HepG2 (cell line): Measurements from ENCODE around the gene KIF19. TPM values are rescaled to one million over a fixed set of nuclear protein-coding genes. Genes with fewer than 3 reads are reported as not detected.

ENCODE experiments used
- ATAC-seq: fragments of 200-7000 bp; cut with Tn5 transposase; 3 replicates; pipeline ENCODE4 v1.9.1; 2020; ENCODE audit warnings: mild to moderate bottlenecking, moderate library complexity
- BruUV-seq: library from RNA; stranded (reverse); fragments of 400-500 nt; replicated peaks from 2 replicates; lab custom pipeline; 2021; lab: Mats Ljungman, UMichigan
- CTCF ChIA-PET: fragments of 300-600 bp; formaldehyde crosslinking; extraction: SDS; loops from one replicate; lab custom pipeline; 2021; ENCODE audit warnings: low total read pairs, inconsistent platforms, low intra/inter-chr PET ratio; lab: Yijun Ruan, JAX
- POLR2A ChIA-PET: fragments of 350-600 bp; sonication (Branson Sonifier 250); formaldehyde crosslinking; loops from one replicate; lab custom pipeline; 2020; ENCODE audit warnings: antibody characterized with exemption, inconsistent platforms; lab: Yijun Ruan, JAX
- DNase-seq: peaks from one replicate; pipeline ENCODE4 v3.0.0-alpha.2; 2015; ENCODE audit warnings: low spot score
- FAIRE-seq: peaks from 3 replicates; lab custom pipeline; 2011; peaks lifted over from hg19 to GRCh38; lab: Jason Lieb, UNC
- H2AFZ ChIP-seq: one replicate; pipeline ENCODE4 v1.6.1; 2011; ENCODE audit warnings: low read length, inconsistent platforms
- H3K27ac ChIP-seq: fragments of 300-600 bp; 3 replicates; pipeline ENCODE4 v1.8.0; 2011; ENCODE audit warnings: mixed run types, mild to moderate bottlenecking, mixed read lengths, low read length, inconsistent platforms; ENCODE audit not compliant: insufficient read depth; ENCODE audit errors: extremely low read length
- H3K27me3 ChIP-seq, 2 experiments: fragments of 200-600 bp in 1 of 2; 2 replicates in 1 of 2; 3 replicates in 1 of 2; pipeline versions ENCODE4 v1.6.0 to v1.8.0; 2011; ENCODE audit warnings: low read length in 2 of 2, mild to moderate bottlenecking in 2 of 2, moderate library complexity in 2 of 2, inconsistent platforms in 1 of 2; ENCODE audit not compliant: insufficient read depth in 2 of 2, control insufficient read depth in 1 of 2
- H3K36me3 ChIP-seq, 2 experiments: fragments of 200-600 bp in 1 of 2; replicated peaks in 1 of 2; 2 replicates in 1 of 2; 3 replicates in 1 of 2; pipeline versions ENCODE4 v1.5.1 to v1.8.0; 2011; ENCODE audit warnings: low read length in 2 of 2, inconsistent platforms in 1 of 2; ENCODE audit not compliant: insufficient read depth in 2 of 2, control insufficient read depth in 1 of 2
- H3K4me1 ChIP-seq: 2 replicates; pipeline ENCODE4 v1.5.1; 2012; ENCODE audit warnings: low read length, inconsistent platforms; ENCODE audit not compliant: insufficient read depth
- H3K4me2 ChIP-seq: 2 replicates; pipeline ENCODE4 v1.6.0; 2011; ENCODE audit warnings: low read depth, low read length, inconsistent platforms
- H3K4me3 ChIP-seq, 3 experiments: fragments of 200-600 bp in 1 of 3; sonication (generic), shearing (Covaris generic) in 1 of 3; replicated peaks in 1 of 3; 2 replicates each; pipeline ENCODE4 v1.5.1; 2011 to 2016; ENCODE audit warnings: low read length in 3 of 3, inconsistent platforms in 2 of 3, low read depth in 2 of 3, mild to moderate bottlenecking in 2 of 3, control low read depth in 1 of 3, mixed read lengths in 1 of 3; ENCODE audit not compliant: insufficient read depth in 1 of 3
- H3K79me2 ChIP-seq: one replicate; pipeline ENCODE4 v1.6.1; 2011; ENCODE audit warnings: low read length, inconsistent platforms; ENCODE audit not compliant: insufficient read depth
- H3K9ac ChIP-seq: 2 replicates; pipeline ENCODE4 v1.6.0; 2011; ENCODE audit warnings: mild to moderate bottlenecking, low read depth, low read length, inconsistent platforms; ENCODE audit not compliant: insufficient read depth
- H3K9me3 ChIP-seq: 2 replicates; pipeline ENCODE4 v1.5.1; 2012; ENCODE audit warnings: mild to moderate bottlenecking, low read length
- H4K20me1 ChIP-seq: 2 replicates; pipeline ENCODE4 v1.6.0; 2011; ENCODE audit warnings: inconsistent platforms, mild to moderate bottlenecking, low read length, moderate library complexity; ENCODE audit not compliant: insufficient read depth
- ATF2 ChIP-seq: sonication (generic); formaldehyde crosslinking; IDR thresholded peaks from 2 replicates; pipeline ENCODE4 v1.4.0; 2020; ENCODE audit warnings: missing genetic modification reagents
- BHLHE40 ChIP-seq: IDR thresholded peaks from 2 replicates; pipeline ENCODE4 v1.6.1; 2011; ENCODE audit warnings: low read length, improper control_type of control experiment
- CHCHD3 ChIP-seq: sonication (generic); formaldehyde crosslinking; IDR thresholded peaks from 2 replicates; pipeline ENCODE4 v1.8.0; 2022; ENCODE audit warnings: mild to moderate bottlenecking, missing genetic modification reagents, moderate library complexity
- PCBP1 ChIP-seq: fragments of 200-400 bp; formaldehyde crosslinking; IDR thresholded peaks from 2 replicates; pipeline ENCODE4 v1.6.1; 2017; ENCODE audit warnings: mild to moderate bottlenecking, low read depth, low read length, borderline replicate concordance
- ZBTB38 ChIP-seq: sonication (generic); formaldehyde crosslinking; IDR thresholded peaks from 2 replicates; pipeline ENCODE4 v1.5.1; 2020; ENCODE audit warnings: mild to moderate bottlenecking, missing genetic modification reagents
- ZNF138 ChIP-seq: sonication (generic); formaldehyde crosslinking; IDR thresholded peaks from 2 replicates; pipeline ENCODE4 v1.5.0; 2020; ENCODE audit warnings: mild to moderate bottlenecking, low read depth, missing genetic modification reagents
- ZNF160 ChIP-seq: sonication (generic); formaldehyde crosslinking; IDR thresholded peaks from 2 replicates; pipeline ENCODE4 v1.8.0; 2022; ENCODE audit warnings: mild to moderate bottlenecking, inconsistent platforms, missing genetic modification reagents
- ZNF232 ChIP-seq: sonication (generic); formaldehyde crosslinking; IDR thresholded peaks from 2 replicates; pipeline ENCODE4 v1.4.0; 2020; ENCODE audit warnings: missing genetic modification reagents, borderline replicate concordance
- ZNF256 ChIP-seq: sonication (generic); formaldehyde crosslinking; conservative IDR thresholded peaks from 2 replicates; pipeline ENCODE4 v1.4.0; 2020; ENCODE audit warnings: missing genetic modification reagents
- ZNF354B ChIP-seq: sonication (generic); formaldehyde crosslinking; IDR thresholded peaks from 2 replicates; pipeline ENCODE4 v1.8.0; 2022; ENCODE audit warnings: mild to moderate bottlenecking, missing genetic modification reagents
- ZNF446 ChIP-seq: sonication (generic); formaldehyde crosslinking; IDR thresholded peaks from 2 replicates; pipeline ENCODE4 v1.5.0; 2020; ENCODE audit warnings: mild to moderate bottlenecking, missing genetic modification reagents
- ZNF503 ChIP-seq: sonication (generic); formaldehyde crosslinking; IDR thresholded peaks from 2 replicates; pipeline ENCODE4 v1.4.0; 2020; ENCODE audit warnings: missing genetic modification reagents
- WGBS: methylation state at CpG from one replicate; pipeline ENCODE4 v1.1.6; 2017; ENCODE audit warnings: low lambda C conversion rate; 5-methylcytosine and 5-hydroxymethylcytosine counted together
- in situ Hi-C: cut with HindIII; loops from 2 replicates; pipeline ENCODE4 v1.10.0; 2017; ENCODE audit warnings: low pct_unique_long_range_greater_than_20kb; ENCODE audit not compliant: extremely low pct_ligation_motif_present
- intact Hi-C: fragments of 100-400 bp; cut with micrococcal nuclease; formaldehyde crosslinking; loops from one replicate; pipeline ENCODE4 v1.10.0; 2022; ENCODE audit not compliant: unreplicated experiment
- polyA plus RNA-seq, 8 experiments: library from polyadenylated mRNA; depleted of rRNA in 3 of 8; stranded (reverse) in 7 of 8; unstranded in 1 of 8; fragments of >200 nt; fragmentation: Illumina TruSeq in 4 of 8; extraction: Trizol in 4 of 8; gene quantifications; 2 replicates each; pipeline versions ENCODE4 v1.2.1 to v1.2.3, GENCODE V29; 2011 to 2016; ENCODE audit warnings: low read depth in 4 of 8, missing spikeins in 1 of 8, mixed read lengths in 1 of 8; ENCODE audit not compliant: insufficient read depth in 1 of 8
- total RNA-seq, 5 experiments: library from RNA; depleted of rRNA; stranded (reverse); fragments of >200 nt; fragmentation: Illumina TruSeq; extraction: Trizol; gene quantifications; 2 replicates each; pipeline ENCODE4 v1.2.3, GENCODE V29; 2016; ENCODE audit warnings: low read depth in 1 of 5
- TF ChIP-seq, protein P1 (sequence below): sonication (generic); formaldehyde crosslinking; conservative IDR thresholded peaks from 2 replicates; pipeline ENCODE4 v1.8.0; 2022; ENCODE audit warnings: low read depth, missing genetic modification reagents

The KIF19 gene
- total and polyA plus RNA-seq, 2 of the 13 experiments (the other 11 are each of a cell fraction or from before 2014, with no cell fraction given) = not detected

DNA sequence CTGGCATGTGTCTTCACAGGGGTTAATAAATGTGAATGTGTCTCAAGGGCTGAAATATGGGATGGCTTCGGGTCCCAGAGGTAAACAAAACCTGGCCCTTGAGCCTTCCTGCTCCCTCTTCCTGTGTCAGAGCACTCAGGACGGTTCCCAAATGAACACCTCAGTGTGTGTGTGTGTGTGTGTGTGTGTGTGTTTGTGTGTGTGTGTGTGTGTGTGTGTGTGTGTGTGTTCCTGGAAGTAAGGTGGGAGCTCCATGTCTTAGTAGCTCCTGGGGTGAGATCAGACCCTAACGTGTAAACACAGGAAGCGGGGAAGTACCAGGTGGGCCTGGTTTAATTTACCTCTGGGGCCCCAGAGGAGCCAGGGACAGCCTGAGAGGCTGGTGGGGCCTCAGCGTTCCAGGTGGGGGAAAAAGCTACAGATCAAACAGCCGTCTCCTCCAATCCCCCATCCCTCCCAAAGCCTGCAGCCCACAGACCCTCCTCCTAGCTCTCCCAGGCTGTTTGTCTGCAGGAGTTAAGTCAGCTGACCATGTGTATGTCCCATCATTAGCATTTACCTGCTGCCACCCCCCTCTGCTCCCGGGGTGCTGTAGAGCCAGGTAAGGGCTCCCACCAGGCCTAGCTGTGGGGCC lies 6.1 kb downstream of the KIF19 start:
- WGBS = 13% methylated on average over 7 of the region's 7 CpGs
- no peaks in the 10 kb centered on the region for H3K36me3 ChIP-seq
- H3K9ac ChIP-seq = no peak overlapping the region
- no TSS peak for BruUV-seq
- H3K9me3 ChIP-seq = no peaks in the 10 kb centered on the region
- peaks cover 5 to 50% of the 10 kb centered on the region in 2 experiments for H3K27me3 ChIP-seq
- H3K4me2 ChIP-seq = no peak overlapping the region
- POLR2A ChIA-PET = no interaction called here
- H2AFZ ChIP-seq = no peak overlapping the region
- no peak for TF ChIP-seq CHCHD3 (CRISPR knock-in tag)
- TF ChIP-seq ZNF160 (CRISPR knock-in tag) = no peak
- TF ChIP-seq PCBP1 = no peak
- TF ChIP-seq ZBTB38 (CRISPR knock-in tag) = no peak
- no peak for TF ChIP-seq ZNF138 (CRISPR knock-in tag)
- TF ChIP-seq BHLHE40 = no peak
- TF ChIP-seq ATF2 (CRISPR knock-in tag) = no peak
- no peak for TF ChIP-seq ZNF232 (CRISPR knock-in tag)
- TF ChIP-seq ZNF354B (CRISPR knock-in tag) = no peak
- TF ChIP-seq, protein P1, sequence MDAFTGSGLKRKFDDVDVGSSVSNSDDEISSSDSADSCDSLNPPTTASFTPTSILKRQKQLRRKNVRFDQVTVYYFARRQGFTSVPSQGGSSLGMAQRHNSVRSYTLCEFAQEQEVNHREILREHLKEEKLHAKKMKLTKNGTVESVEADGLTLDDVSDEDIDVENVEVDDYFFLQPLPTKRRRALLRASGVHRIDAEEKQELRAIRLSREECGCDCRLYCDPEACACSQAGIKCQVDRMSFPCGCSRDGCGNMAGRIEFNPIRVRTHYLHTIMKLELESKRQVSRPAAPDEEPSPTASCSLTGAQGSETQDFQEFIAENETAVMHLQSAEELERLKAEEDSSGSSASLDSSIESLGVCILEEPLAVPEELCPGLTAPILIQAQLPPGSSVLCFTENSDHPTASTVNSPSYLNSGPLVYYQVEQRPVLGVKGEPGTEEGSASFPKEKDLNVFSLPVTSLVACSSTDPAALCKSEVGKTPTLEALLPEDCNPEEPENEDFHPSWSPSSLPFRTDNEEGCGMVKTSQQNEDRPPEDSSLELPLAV (CRISPR knock-in tag) = no peak
- no peak for TF ChIP-seq ZNF256
- no peak for TF ChIP-seq ZNF503 (CRISPR knock-in tag)
- TF ChIP-seq ZNF446 (CRISPR knock-in tag) = no peak
- CTCF ChIA-PET = no interaction called here
- in situ Hi-C loops = no loop called here
- no peak overlapping the region for H3K27ac ChIP-seq
- no peaks in the 10 kb centered on the region for H4K20me1 ChIP-seq
- DNase-seq = no peak
- H3K4me3 ChIP-seq = no peak overlapping the region
- no peaks in the 10 kb centered on the region for H3K4me1 ChIP-seq
- no peaks in the 10 kb centered on the region for H3K79me2 ChIP-seq
- intact Hi-C loops = no loop called here
- ATAC-seq = no peak
- FAIRE-seq = no peak
